Pancreas (tissue), 10 donors: ENCODE measurements around the gene ZNF783. TPM values are rescaled to one million over a fixed set of nuclear protein-coding genes. Genes with fewer than 3 reads are reported as not detected.
"Not testable (repeated sequence)": the region's sequence is repeated elsewhere in the genome, so short reads cannot be mapped to it uniquely, and the experiment has no call there.

Source experiments
- ATAC-seq, 4 donors: fragments of 200-7000 bp; cut with Tn5 transposase; one replicate each; pipeline versions ENCODE4 v1.8.0 to v1.9.1; 2020; ENCODE audit warnings: mild to moderate bottlenecking in 4 of 4, moderate library complexity in 4 of 4
- DNase-seq, 6 donors: peaks; one replicate each; pipeline ENCODE4 v3.0.0-alpha.2; 2020
- FAIRE-seq: peaks from 2 replicates; lab custom pipeline; 2012; peaks lifted over from hg19 to GRCh38; lab: Jason Lieb, UNC
- H3K27ac ChIP-seq, 4 donors: fragments of 200-600 bp; sonication (generic); 1 replicate in 3 of 4; 2 replicates in 1 of 4; pipeline versions ENCODE4 v1.5.0 to v1.8.0; 2020
- H3K27me3 ChIP-seq, 4 donors: fragments of 200-600 bp; one replicate each; pipeline ENCODE4 v1.8.0; 2021
- H3K36me3 ChIP-seq, 3 donors: fragments of 200-600 bp; sonication (generic) in 1 of 3; one replicate each; pipeline versions ENCODE4 v1.5.0 to v1.8.0; 2020 to 2021
- H3K4me1 ChIP-seq, 3 donors: fragments of 200-600 bp; one replicate each; pipeline ENCODE4 v1.8.0; 2021
- H3K4me3 ChIP-seq, 4 donors: fragments of 200-600 bp; sonication (generic) in 2 of 4; one replicate each; pipeline versions ENCODE4 v1.5.0 to v1.8.0; 2020 to 2021
- H3K9me3 ChIP-seq, 4 donors: fragments of 200-600 bp; one replicate each; pipeline ENCODE4 v1.8.0; 2021
- CTCF ChIP-seq, 4 donors: fragments of 200-600 bp; sonication (generic) in 3 of 4; IDR thresholded peaks; one replicate each; pipeline versions ENCODE4 v1.5.0 to v1.8.0; 2021; ENCODE audit warnings: antibody characterized with exemption in 4 of 4
- WGBS, 2 donors: extraction: QIAGEN DNeasy Blood & Tissue Kit; methylation state at CpG; one replicate each; pipeline ENCODE4 v1.1.7; 2013; 5-methylcytosine and 5-hydroxymethylcytosine counted together
- intact Hi-C, 3 donors: fragments of 100-400 bp; cut with DNase I; formaldehyde crosslinking; loops; one replicate each; pipeline versions ENCODE4 v1.11.1 to v1.14.2; 2022
- polyA plus RNA-seq, 2 donors: library from polyadenylated mRNA; stranded (reverse); fragments of 200-250 nt; gene quantifications; one replicate each; pipeline ENCODE4 v1.2.3, GENCODE V29; 2013
- total RNA-seq, 6 donors: library from RNA; stranded (reverse); fragmentation: NEBNext Ultra II Directional in 4 of 6; extraction: Animal tissue kit (Norgen Biotek cat#: 25700) in 4 of 6; gene quantifications; one replicate each; pipeline versions ENCODE4 v1.2.1 to v1.2.4, GENCODE V29; 2021 to 2023
- donor health status: healthy with polysubstance abuse.
- donor health status: DM: no; HTN: no; CAD: no; lungs with moderate emphysema.
- donor health status: DM: no; HTN: no; CAD: no.
- donor health status: control.
- donor health status: control.
- donor health status: Bipolar disorder and iron deficiency.
- donor health status: DM: yes; HTN: yes; CAD: no.
- donor health status: DM: no; HTN: no; CAD: no.
- donor health status: DM: no; HTN: no; CAD: no.
- donor health status: DM: yes; HTN: yes; CAD: no.

ZNF783 gene
- total and polyA plus RNA-seq, 8 donors, result 4.7 to 11.2 (median 6.1) TPM

DNA sequence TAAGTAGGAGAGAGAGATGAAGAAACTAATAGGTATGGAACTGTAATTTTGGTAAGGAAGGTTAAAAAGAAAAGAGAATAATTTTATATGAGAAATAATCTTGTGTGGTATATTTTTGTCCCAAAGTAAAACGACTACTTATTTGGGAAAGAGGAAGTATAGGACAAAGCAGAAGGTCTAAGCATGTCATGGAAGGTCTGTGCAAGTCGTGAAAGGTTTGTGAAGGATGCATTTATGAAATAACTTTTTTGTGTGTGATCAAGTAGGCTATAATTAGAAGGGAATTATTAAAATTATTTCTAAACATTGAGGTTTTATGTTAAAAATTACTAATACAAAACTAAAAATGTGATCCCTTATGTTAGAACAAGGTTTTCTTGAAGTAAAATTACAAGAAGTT lies 63.3 kb downstream of the ZNF783 start:
- Histone ChIP-seq H3K4me1 (no peaks in the 10 kb centered on the region), H3K27me3 (no peaks in the 10 kb centered on the region), H3K4me3 (no peak overlapping the region), H3K27ac (no peak overlapping the region), H3K36me3 (no peaks in the 10 kb centered on the region), H3K9me3 (no peaks in the 10 kb centered on the region)
- ATAC-seq, result no peak
- DNase-seq, result no peak
- 51 to 61% methylated on average over 2 of the region's 2 CpGs for WGBS, 2 donors
- no peak for FAIRE-seq
- intact Hi-C loops, result no loop called here
- no peak for TF ChIP-seq CTCF (IDR thresholded peaks at IDR 0.05)

DNA sequence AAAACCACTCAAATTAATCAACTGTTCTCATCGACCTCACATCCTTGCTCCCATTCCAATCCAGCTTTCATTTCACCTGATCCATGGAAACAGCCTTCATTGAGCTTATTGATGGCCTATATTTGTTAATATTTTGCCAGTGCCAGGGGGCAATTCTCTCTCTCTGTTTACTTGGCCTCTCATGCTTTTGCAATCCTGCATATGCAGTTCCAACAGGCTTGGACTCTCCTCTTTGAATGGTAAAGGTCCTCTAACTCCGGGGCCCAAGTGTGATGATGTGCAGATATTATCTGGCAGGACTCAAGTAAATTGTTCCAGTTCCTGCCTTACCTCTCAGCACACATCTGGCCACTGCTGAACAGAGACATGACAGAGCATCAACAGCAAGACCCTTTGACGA lies 67.3 kb downstream of the ZNF783 start:
- peak in 1 of 4 donors; percentile 37 for ATAC-seq
- no peaks in the 10 kb centered on the region for H3K36me3 ChIP-seq
- DNase-seq, result no peak
- H3K9me3 ChIP-seq, result peaks cover 0 to 3% (median 0%) of the 10 kb centered on the region in 4 donors
- TF ChIP-seq CTCF (IDR thresholded peaks at IDR 0.05), result no peak
- H3K27me3 ChIP-seq, result no peaks in the 10 kb centered on the region
- intact Hi-C loops, result no loop called here
- no peaks in the 10 kb centered on the region for H3K4me1 ChIP-seq
- 5 to 6% methylated on average over 3 of the region's 3 CpGs for WGBS, 2 donors
- H3K27ac ChIP-seq, result no peak overlapping the region
- no peak overlapping the region for H3K4me3 ChIP-seq
- FAIRE-seq, result no peak

DNA sequence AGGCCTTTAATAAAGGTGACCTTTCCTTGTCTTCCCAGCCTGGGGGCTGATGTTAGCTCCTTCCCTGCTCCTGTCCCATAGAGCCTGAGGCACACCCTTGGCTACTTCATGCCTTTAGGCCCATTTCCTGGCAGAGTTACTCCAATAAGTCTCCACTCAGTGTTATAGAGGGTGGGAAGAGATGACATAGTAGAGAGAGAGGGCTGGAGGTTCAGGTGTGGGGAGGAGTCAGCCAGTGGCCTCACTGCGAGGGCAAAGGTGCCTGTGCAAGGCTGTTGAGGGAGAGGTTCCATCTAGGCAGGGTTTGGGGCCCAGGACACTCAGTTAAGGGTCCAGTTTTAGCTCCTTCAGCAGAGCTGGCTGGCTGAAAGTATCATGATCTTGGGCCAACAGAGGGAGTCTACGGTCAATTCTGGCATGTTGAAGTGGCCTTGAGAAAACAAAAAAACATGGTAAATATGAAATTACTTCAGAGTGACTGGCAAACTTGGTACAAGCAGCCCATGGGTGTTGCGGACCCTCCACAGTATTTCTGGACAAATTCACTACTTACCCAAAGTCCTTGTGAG lies 67.9 kb downstream of the ZNF783 start:
- FAIRE-seq, result no peak

DNA sequence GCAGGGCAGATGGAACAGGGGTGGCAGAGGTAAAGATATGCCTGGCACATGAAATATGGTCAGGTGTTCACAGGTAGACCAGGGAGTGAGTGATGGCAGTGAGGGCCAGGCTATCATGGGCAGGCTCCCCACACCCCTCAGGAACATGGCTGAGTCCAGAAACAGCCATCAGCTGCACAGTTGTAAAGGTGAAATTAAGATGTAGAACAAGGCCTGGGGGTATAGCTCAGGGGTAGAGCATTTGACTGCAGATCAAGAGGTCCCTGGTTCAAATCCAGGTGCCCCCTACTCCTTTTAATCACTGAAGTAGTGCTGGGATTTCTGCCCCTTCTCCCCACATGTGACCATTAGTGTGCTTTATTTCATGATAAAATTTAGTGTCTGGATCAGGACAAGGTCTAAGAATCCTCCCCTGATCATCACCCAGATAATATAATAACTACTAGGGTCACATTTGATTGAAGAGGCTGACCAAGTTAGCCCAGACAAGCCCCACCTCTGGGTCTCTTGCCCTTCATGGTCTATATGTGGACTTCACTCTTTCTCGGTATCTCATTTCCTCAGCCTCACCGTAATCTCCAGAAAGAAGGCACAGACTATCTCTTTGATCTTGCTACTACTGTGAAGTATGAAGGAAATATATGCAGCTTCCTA lies 69.0 kb downstream of the ZNF783 start:
- no peak for TF ChIP-seq CTCF (IDR thresholded peaks at IDR 0.05)
- H3K4me3 ChIP-seq, result no peak overlapping the region
- FAIRE-seq (no peak), DNase-seq (no peak), ATAC-seq (no peak)
- peaks cover 0 to 3% (median 0%) of the 10 kb centered on the region in 4 donors for H3K9me3 ChIP-seq
- H3K4me1 ChIP-seq, result no peaks in the 10 kb centered on the region
- no peak overlapping the region for H3K27ac ChIP-seq
- 89 to 91% methylated on average over 2 of the region's 2 CpGs for WGBS, 2 donors
- H3K36me3 ChIP-seq, result no peaks in the 10 kb centered on the region
- no peaks in the 10 kb centered on the region for H3K27me3 ChIP-seq
- intact Hi-C loops, result no loop called here

More for the DNA sequence above, 67.9 kb downstream of the ZNF783 start:
- no peaks in the 10 kb centered on the region for H3K4me1 ChIP-seq
- H3K4me3 ChIP-seq, result no peak overlapping the region
- intact Hi-C loops, result no loop called here
- no peak overlapping the region for H3K27ac ChIP-seq
- H3K27me3 ChIP-seq, result no peaks in the 10 kb centered on the region
- ATAC-seq (no peak), DNase-seq (no peak)
- no peaks in the 10 kb centered on the region for H3K36me3 ChIP-seq
- no peak for TF ChIP-seq CTCF (IDR thresholded peaks at IDR 0.05)
- 68 to 75% methylated on average over 3 of the region's 3 CpGs for WGBS, 2 donors
- H3K9me3 ChIP-seq, result peaks cover 0 to 3% (median 0%) of the 10 kb centered on the region in 4 donors

DNA sequence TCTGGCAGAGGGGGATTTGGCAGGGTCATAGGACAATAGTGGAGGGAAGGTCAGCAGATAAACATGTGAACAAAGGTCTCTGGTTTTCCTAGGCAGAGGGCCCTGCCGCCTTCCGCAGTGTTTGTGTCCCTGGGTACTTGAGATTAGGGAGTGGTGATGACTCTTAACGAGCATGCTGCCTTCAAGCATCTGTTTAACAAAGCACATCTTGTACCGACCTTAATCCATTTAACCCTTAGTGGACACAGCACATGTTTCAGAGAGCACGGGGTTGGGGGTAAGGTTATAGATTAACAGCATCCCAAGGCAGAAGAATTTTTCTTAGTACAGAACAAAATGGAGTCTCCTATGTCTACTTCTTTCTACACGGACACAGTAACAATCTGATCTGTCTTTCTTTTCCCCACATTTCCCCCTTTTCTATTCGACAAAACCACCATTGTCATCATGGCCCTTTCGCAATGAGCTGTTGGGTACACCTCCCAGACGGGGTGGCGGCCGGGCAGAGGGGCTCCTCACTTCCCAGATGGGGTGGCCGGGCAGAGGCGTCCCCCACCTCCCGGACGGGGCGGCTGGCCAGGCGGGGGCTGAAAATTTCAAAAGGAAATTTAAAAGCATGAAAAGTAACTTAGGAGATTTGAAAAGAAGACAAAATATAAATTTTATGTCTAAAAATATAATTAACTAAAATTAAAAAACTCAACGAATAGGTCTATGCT lies 70.8 kb downstream of the ZNF783 start:
- H3K27ac ChIP-seq, DNase-seq, intact Hi-C loops, H3K4me3 ChIP-seq, H3K27me3 ChIP-seq, ATAC-seq, H3K36me3 ChIP-seq, H3K9me3 ChIP-seq, FAIRE-seq, H3K4me1 ChIP-seq: not testable (repeated sequence)
- 65 to 71% methylated on average over 16 of the region's 18 CpGs for WGBS, 2 donors
